Neural cell (in vitro differentiated cells): Measurements from ENCODE around the gene NEK5.

Source experiments
- CTCF ChIP-seq: fragments of 450-650 bp; IDR thresholded peaks from 2 replicates; pipeline ENCODE4 v1.5.1; 2014; ENCODE audit warnings: antibody characterized with exemption, mild to moderate bottlenecking, moderate library complexity; ENCODE audit not compliant: poor library complexity, severe bottlenecking
- EZH2 ChIP-seq: fragments of 200-600, 300-800 bp; shearing (Covaris generic), sonication (generic); IDR thresholded peaks from 2 replicates; pipeline ENCODE4 v1.6.1; 2014; ENCODE audit warnings: antibody characterized with exemption, low read length, borderline replicate concordance, mild to moderate bottlenecking; ENCODE audit not compliant: insufficient read depth, poor library complexity, severe bottlenecking
- RAD21 ChIP-seq: fragments of 450-650 bp; conservative IDR thresholded peaks from 2 replicates; pipeline ENCODE4 v1.6.1; 2014; ENCODE audit warnings: antibody characterized with exemption, mild to moderate bottlenecking, moderate library complexity

GRCh38 chr13:51997186-51997585, 131.7 kb downstream of the NEK5 start:
- TF ChIP-seq EZH2 = no peak
- no peak for TF ChIP-seq RAD21
- TF ChIP-seq CTCF = no peak
